Measurements from ENCODE around the gene CMTM6. TPM values are rescaled to one million over a fixed set of nuclear protein-coding genes. Genes with fewer than 3 reads are reported as not detected.

Gene CMTM6
- total RNA-seq, 2 donors from 2014 or later = 79.8 to 237 TPM

- Histone ChIP-seq H3K27ac (no peak overlapping the region), H3K36me3 (no peaks in the 10 kb centered on the region), H3K4me1 (replicated peaks) (no peaks in the 10 kb centered on the region), H3K27me3 (replicated peaks; ENCODE audit: insufficient read depth) (no peaks in the 10 kb centered on the region), H3K9me3 (no peaks in the 10 kb centered on the region), H3K4me3 (no peak overlapping the region)
- intact Hi-C loops (cut with DNase I) = no loop called here
- TF ChIP-seq CTCF (IDR thresholded peaks at IDR 0.05) = no peak
- no peak for TF ChIP-seq POLR2AphosphoS5 (IDR thresholded peaks at IDR 0.05)
- no peak for TF ChIP-seq POLR2A (IDR thresholded peaks at IDR 0.05)
- 68% methylated on average over 2 of the region's 2 CpGs for WGBS
- DNase-seq (ENCODE audit: low spot score) = no peak
Observed at GRCh38 chr3:32495609-32496008, 7.0 kb downstream of the CMTM6 start.

DNA sequence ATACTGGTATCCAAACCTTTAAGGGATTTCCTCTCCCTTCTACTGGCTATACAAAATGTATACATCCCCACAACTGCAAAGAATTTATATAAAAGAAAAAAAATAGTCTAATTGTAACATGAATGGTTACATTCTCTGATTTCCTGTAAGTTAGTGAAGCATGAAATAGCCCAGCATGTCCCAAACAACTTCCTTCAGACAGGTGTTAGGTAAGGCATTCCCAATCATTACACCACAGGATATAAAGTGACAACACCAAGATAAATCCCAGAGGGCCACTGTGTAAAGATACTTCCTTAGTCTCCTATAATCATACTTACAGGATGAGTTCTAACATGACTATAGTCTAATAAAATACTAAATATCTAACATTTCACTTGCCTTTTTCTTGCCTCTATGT, 7.6 kb downstream of the CMTM6 start:
- TF ChIP-seq CTCF (IDR thresholded peaks at IDR 0.05) (no peak), POLR2AphosphoS5 (IDR thresholded peaks at IDR 0.05) (no peak), POLR2A (IDR thresholded peaks at IDR 0.05) (no peak)
- no peak overlapping the region for H3K27ac ChIP-seq
- H3K4me1 ChIP-seq (replicated peaks) = no peaks in the 10 kb centered on the region
- H3K4me3 ChIP-seq = no peak overlapping the region
- H3K27me3 ChIP-seq (replicated peaks; ENCODE audit: insufficient read depth) = no peaks in the 10 kb centered on the region
- no peaks in the 10 kb centered on the region for H3K36me3 ChIP-seq
- intact Hi-C loops (cut with DNase I) = no loop called here
- DNase-seq (ENCODE audit: low spot score) = no peak
- H3K9me3 ChIP-seq = no peaks in the 10 kb centered on the region

DNA sequence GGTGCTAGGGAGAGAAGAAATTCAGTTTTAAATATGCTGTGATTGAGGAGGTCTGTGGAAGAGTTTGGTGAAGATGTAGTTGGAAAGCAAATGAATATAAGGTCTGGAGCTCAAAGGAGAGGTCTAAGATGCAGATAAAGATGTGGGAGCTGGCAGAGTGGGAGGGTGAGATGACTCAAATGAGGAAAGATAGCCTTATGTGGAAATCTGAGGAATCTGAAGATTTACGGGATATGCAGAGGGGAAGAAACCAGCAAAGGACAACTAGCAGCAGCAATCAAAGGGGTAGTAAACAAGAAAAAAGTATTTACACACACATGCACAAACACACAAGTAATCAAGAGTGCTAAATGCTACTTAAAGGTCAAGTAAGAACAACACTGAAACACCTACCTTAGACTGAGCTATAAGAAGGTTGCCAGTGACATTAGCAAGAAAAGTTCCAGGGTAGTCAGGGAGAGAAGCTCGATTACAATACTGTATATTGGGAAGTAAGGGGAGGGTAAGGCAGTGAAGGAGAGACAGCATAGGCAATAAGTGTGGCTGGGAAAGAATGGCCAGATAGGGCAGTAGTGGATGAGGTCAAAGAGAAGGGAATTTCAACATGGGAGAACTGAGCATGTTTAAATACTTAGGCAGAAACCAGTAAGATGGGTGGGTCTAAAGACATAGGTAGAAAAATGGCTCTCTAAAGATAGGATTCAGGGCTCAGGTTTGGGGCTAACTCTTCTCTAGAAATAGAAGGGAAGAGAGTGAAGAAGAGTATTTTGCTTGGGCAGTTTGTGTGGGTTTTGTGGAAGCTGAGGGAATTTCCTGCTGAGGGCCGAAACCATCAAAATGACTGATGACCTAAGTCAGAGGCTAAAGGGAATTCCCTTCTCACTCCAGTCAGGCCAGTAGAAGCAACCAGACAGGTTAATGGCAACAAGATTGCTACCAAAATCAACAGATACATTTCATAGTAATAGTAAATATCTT, 8.9 kb downstream of the CMTM6 start:
- Histone ChIP-seq H3K27me3 (replicated peaks; ENCODE audit: insufficient read depth) (no peaks in the 10 kb centered on the region), H3K4me3 (no peak overlapping the region), H3K4me1 (replicated peaks) (no peaks in the 10 kb centered on the region), H3K27ac (no peak overlapping the region), H3K9me3 (no peaks in the 10 kb centered on the region), H3K36me3 (no peaks in the 10 kb centered on the region)
- TF ChIP-seq POLR2A (IDR thresholded peaks at IDR 0.05) (no peak), POLR2AphosphoS5 (IDR thresholded peaks at IDR 0.05) (no peak)
- intact Hi-C loops (cut with DNase I) = no loop called here
- 82% methylated on average over 3 of the region's 3 CpGs for WGBS
- no peak for DNase-seq (ENCODE audit: low spot score)

DNA sequence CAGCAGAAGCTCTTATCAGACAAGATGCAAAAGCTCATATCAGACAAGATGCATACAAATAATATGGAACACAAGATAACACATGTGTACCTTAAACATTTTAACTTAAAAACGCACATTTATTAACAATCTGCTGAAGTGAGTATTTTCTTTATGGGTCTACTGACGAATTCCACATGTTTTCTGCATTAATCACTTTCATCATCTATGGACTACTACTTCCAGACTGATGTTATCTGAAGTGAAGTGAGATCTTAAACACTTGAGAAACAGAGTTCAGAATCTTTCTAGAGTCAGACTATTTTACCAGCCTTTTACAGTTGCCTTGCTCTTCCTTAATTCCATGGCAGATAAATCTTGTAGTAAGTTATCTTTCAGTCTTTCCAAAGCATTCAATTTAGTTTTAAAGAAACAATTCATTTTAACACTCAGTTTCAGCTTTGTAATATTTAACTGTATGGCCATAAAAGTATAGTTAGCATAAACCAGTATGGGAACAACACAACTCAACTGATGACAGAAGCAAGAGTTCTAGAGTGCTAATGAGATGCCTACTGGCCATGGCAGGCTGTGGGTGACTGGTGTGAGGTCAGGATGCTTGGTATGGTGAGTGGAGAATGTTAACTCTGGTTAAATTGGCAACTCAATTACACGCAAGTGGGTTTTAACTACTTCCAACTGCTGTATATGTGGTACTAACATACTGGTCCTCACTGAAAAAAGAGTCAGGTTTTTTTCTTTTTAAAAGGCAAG, 9.8 kb downstream of the CMTM6 start:
- no peak for DNase-seq (ENCODE audit: low spot score)
- Histone ChIP-seq H3K9me3 (no peaks in the 10 kb centered on the region), H3K36me3 (no peaks in the 10 kb centered on the region), H3K4me3 (no peak overlapping the region), H3K27ac (no peak overlapping the region), H3K27me3 (replicated peaks; ENCODE audit: insufficient read depth) (no peaks in the 10 kb centered on the region), H3K4me1 (replicated peaks) (no peaks in the 10 kb centered on the region)
- WGBS = 68% methylated on average over 3 of the region's 3 CpGs
- no peak for TF ChIP-seq POLR2A (IDR thresholded peaks at IDR 0.05)
- no peak for TF ChIP-seq POLR2AphosphoS5 (IDR thresholded peaks at IDR 0.05)
- intact Hi-C loops (cut with DNase I) = no loop called here

GRCh38 chr3:32488474-32489008, 14.1 kb downstream of the CMTM6 start:
- H3K36me3 ChIP-seq = no peaks in the 10 kb centered on the region
- 84% methylated on average over 3 of the region's 3 CpGs for WGBS
- no peak for DNase-seq (ENCODE audit: low spot score)

More at GRCh38 chr3:32488474-32489008, 14.1 kb downstream of the CMTM6 start:
- no peaks in the 10 kb centered on the region for H3K9me3 ChIP-seq
- no peaks in the 10 kb centered on the region for H3K4me1 ChIP-seq (replicated peaks)
- no peaks in the 10 kb centered on the region for H3K27me3 ChIP-seq (replicated peaks; ENCODE audit: insufficient read depth)
- intact Hi-C loops (cut with DNase I) = no loop called here
- no peak for TF ChIP-seq POLR2AphosphoS5 (IDR thresholded peaks at IDR 0.05)
- TF ChIP-seq POLR2A (IDR thresholded peaks at IDR 0.05) = no peak
- TF ChIP-seq CTCF (IDR thresholded peaks at IDR 0.05) = no peak
- H3K4me3 ChIP-seq = no peak overlapping the region
- no peak overlapping the region for H3K27ac ChIP-seq

All from prostate gland (tissue), 2 donors.